PFSK-1 (cell line): Measurements from ENCODE around the gene FBXW9.

Source experiments
- POLR2AphosphoS5 ChIP-seq: IDR thresholded peaks from 2 replicates; pipeline ENCODE4 v1.6.1; 2012; ENCODE audit warnings: low read depth, mild to moderate bottlenecking, control low read depth, low read length, moderate library complexity
- REST ChIP-seq, 2 experiments: IDR thresholded peaks; 2 replicates each; pipeline versions ENCODE4 v1.6.1 to v1.8.0; 2011 to 2012; ENCODE audit warnings: low read depth in 2 of 2, low read length in 2 of 2, control low read depth in 1 of 2, inconsistent platforms in 1 of 2, mild to moderate bottlenecking in 1 of 2, moderate library complexity in 1 of 2; ENCODE audit not compliant: insufficient read depth in 1 of 2
- SIN3A ChIP-seq: IDR thresholded peaks from 2 replicates; pipeline ENCODE4 v1.6.1; 2012; ENCODE audit warnings: mild to moderate bottlenecking, low read length, moderate library complexity, borderline replicate concordance; ENCODE audit not compliant: insufficient read depth

GRCh38 chr19:12731337-12731736, 34.9 kb upstream of the FBXW9 start:
- TF ChIP-seq POLR2AphosphoS5 = no peak
- TF ChIP-seq REST (IDR thresholded peaks at IDR 0.05; ENCODE audit: insufficient read depth in 1 of 2, low read depth in 2 of 2, low read length in 2 of 2) = no peak
- no peak for TF ChIP-seq SIN3A
